GM12891 (cell line): ENCODE results near the gene EYA4.

Experiments used
- PAX5 ChIP-seq: IDR thresholded peaks from 2 replicates; pipeline ENCODE4 v1.6.1; 2011; ENCODE audit warnings: low read length, moderate library complexity, mild to moderate bottlenecking; ENCODE audit not compliant: insufficient read depth, severe bottlenecking
- POLR2A ChIP-seq: IDR thresholded peaks from 2 replicates; pipeline ENCODE4 v1.6.1; 2011; ENCODE audit warnings: low read depth, low read length, control low read depth
- POLR2AphosphoS5 ChIP-seq: IDR thresholded peaks from 2 replicates; pipeline ENCODE4 v1.6.1; 2011; ENCODE audit warnings: low read depth, low read length, control low read depth
- SPI1 ChIP-seq: IDR thresholded peaks from 2 replicates; pipeline ENCODE4 v1.6.1; 2011; ENCODE audit warnings: low read depth, low read length, control low read depth
- TAF1 ChIP-seq: IDR thresholded peaks from 2 replicates; pipeline ENCODE4 v1.6.1; 2011; ENCODE audit warnings: low read depth, low read length, control low read depth

- no peak for TF ChIP-seq POLR2AphosphoS5
- no peak for TF ChIP-seq POLR2A
- no peak for TF ChIP-seq TAF1
- no peak for TF ChIP-seq SPI1
- TF ChIP-seq PAX5 = no peak
Observed at GRCh38 chr6:133300896-133301295, 59.7 kb downstream of the EYA4 start.
